GM19324 (cell line): ENCODE measurements around the gene CCT8L2.
"Not testable (repeated sequence)": the region's sequence is repeated elsewhere in the genome, so short reads cannot be mapped to it uniquely, and the experiment has no call there.

Source experiments
- ATAC-seq: cut with Tn5 transposase; IDR thresholded peaks from one replicate; pipeline ENCODE4 v1.9.1; 2021; ENCODE audit warnings: mild to moderate bottlenecking, moderate library complexity; ENCODE audit not compliant: unreplicated experiment, low FRiP score

CCT8L2 gene

GRCh38 chr22:16561093-16561658 lies 31.4 kb downstream of the CCT8L2 start:
- ATAC-seq: not testable (repeated sequence)

- not testable (repeated sequence) for ATAC-seq
Observed at GRCh38 chr22:16560651-16561050, 32.0 kb downstream of the CCT8L2 start.

- ATAC-seq: not testable (repeated sequence)
Observed at GRCh38 chr22:16559996-16560395, 32.6 kb downstream of the CCT8L2 start.

- no peak for ATAC-seq
Observed at GRCh38 chr22:16559056-16559955, 33.3 kb downstream of the CCT8L2 start.

- not testable (repeated sequence) for ATAC-seq
Observed at GRCh38 chr22:16558376-16558945, 34.1 kb downstream of the CCT8L2 start.

GRCh38 chr22:16557511-16557910 lies 35.1 kb downstream of the CCT8L2 start:
- ATAC-seq: not testable (repeated sequence)

- ATAC-seq: not testable (repeated sequence)
Observed at GRCh38 chr22:16555077-16555994, 37.3 kb downstream of the CCT8L2 start.

GRCh38 chr22:16543310-16543709 lies 49.3 kb downstream of the CCT8L2 start:
- ATAC-seq: not testable (repeated sequence)
